ENCODE measurements around the gene COQ2.
"Not testable (repeated sequence)": the region's sequence is repeated elsewhere in the genome, so short reads cannot be mapped to it uniquely, and the experiment has no call there.

Gene COQ2

GRCh38 chr4:83284193-83285054 lies at the start of gene COQ2:
Gene COQ2, minus strand, starts transcription at chr4:83284798. Its CDS starts 34 bp downstream, at chr4:83284764.
- DNase-seq = peak; percentile 74

GRCh38 chr4:83331956-83332355 lies 47.4 kb upstream of the COQ2 start:
- DNase-seq = no peak

- no peak for DNase-seq
These were observed 45.0 kb upstream of the COQ2 start for GRCh38 chr4:83329521-83330110.

DNA sequence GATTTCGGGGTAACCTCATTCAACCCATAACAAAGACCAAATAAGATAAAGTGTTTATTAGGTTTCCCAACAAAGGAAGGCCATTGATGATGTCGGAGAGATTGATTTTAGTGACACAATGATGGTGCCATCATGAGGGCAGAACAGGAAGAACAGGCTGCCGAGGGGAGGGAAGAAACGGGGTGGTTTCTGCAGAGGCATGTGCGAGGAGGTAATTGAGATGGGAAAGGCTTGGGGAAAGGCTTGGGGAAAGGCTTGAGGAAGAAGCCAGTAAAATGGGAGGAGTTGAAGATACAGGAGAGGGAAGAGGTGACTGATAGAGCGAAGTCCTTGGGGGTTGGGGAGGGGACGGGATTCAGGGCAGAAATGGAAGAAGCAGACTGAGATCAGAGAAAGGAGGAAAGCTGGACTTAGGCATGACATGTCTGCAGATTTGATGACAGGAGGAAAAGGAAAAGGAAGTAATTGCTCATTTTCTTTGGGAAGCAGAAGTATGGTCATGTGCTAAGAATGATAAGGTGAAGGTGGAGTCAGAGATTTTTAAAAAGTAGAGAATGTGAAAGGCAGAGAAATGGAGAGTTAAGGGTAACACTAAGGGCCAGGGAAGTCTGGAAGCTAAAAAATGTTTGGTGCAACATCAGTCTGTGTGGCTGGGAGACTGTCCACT lies 44.1 kb upstream of the COQ2 start:
- no peak for DNase-seq

- DNase-seq = no peak
These were observed 41.9 kb upstream of the COQ2 start for GRCh38 chr4:83326546-83326945.

GRCh38 chr4:83325306-83325705 lies 40.7 kb upstream of the COQ2 start:
- not testable (repeated sequence) for DNase-seq

DNA sequence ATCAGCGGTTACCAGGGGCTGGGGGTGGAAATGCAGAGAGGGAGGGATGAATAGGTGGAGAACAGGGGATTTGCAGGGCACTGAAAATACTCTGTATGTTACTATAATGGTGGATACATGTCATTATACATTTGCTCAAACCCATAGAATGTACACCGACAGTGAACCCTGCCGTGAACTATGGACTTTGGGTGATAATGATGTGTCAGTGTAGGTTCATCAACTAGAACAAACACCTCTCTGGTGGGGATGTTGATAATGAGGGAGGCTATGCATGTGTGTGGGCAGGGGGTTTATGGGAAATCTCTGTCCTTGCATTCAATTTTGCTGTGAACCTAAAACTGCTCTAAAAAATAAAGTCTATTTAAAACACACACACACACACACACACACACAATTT lies 38.5 kb upstream of the COQ2 start:
- DNase-seq = no peak

GRCh38 chr4:83320548-83320947 lies 36.0 kb upstream of the COQ2 start:
- DNase-seq = no peak

GRCh38 chr4:83318666-83319065 lies 34.1 kb upstream of the COQ2 start:
- no peak for DNase-seq

DNA sequence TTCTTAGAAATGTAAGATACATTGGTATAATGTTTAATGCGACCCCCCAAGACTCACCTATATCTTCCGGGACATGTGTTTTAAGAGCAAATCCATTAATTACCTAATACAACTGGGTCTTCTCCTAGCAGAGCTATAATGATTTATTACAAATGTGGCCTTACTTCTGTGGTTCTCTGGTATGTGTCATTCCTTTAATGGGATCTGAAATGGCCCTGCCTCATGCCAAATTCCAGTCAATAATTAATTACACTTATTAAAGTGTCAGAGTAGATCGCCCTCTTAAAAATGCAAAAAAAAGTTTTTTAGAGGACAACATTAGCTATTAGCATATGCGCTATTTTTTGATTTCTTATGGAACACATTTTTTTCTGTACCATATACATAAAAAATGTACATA lies 33.1 kb upstream of the COQ2 start:
- DNase-seq = no peak

DNA sequence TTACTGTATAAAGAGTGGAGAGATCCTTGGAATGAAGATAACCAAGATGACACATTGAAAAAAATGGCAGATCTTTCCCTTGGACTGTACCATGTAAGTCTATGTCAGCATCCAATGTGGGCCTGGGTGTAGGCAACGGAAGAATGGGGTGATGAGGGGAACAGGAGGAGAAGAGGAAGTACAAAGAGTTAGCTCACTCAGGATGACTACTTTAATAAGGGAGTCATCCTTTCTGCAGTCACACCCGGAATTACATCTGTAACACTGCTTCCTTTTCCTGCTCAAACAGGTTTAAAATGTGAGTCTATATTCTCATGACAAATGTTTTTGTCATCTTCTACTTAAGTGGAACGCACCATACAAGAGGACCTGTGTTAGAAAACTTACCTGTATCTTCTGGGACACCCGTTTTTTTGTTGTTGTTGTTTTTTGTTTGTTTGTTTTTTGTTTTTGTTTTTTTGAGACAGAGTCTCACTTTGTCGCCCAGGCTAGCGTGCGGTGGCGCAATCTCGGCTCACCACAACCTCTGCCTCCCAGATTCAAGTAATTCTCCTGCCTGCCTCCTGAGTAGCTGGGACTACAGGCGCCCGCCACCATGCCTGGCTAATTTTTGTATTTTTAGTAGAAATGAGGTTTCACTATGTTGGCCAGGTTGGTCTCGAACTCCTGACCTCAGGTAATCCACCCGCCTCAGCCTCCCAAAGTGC lies 32.0 kb upstream of the COQ2 start:
- DNase-seq = no peak

GRCh38 chr4:83315341-83315870 lies 30.8 kb upstream of the COQ2 start:
- DNase-seq = no peak

GRCh38 chr4:83308672-83309071 lies 24.1 kb upstream of the COQ2 start:
- DNase-seq = no peak

GRCh38 chr4:83307920-83308319 lies 23.3 kb upstream of the COQ2 start:
- DNase-seq = no peak

DNA sequence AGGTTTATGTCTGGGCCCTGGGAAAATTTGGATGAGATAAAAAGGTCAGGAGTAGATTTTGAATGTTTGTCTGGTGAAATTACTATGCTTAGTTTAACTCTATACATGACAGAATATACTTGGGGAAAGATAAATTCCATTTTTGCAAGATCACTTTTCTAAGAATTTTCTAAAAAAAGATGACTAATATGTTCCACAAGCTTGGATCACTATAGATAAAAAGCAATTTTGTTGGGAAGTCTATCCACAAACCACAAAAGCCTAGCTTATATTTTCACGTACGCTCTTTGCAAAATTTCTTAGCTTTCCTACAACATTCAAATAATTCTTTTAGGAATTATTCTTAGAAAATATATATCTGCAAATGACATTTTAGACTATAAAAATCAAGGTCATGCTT lies 20.6 kb upstream of the COQ2 start:
- DNase-seq = no peak

- no peak for DNase-seq
These were observed 13.1 kb upstream of the COQ2 start for GRCh38 chr4:83297548-83298260.

DNA sequence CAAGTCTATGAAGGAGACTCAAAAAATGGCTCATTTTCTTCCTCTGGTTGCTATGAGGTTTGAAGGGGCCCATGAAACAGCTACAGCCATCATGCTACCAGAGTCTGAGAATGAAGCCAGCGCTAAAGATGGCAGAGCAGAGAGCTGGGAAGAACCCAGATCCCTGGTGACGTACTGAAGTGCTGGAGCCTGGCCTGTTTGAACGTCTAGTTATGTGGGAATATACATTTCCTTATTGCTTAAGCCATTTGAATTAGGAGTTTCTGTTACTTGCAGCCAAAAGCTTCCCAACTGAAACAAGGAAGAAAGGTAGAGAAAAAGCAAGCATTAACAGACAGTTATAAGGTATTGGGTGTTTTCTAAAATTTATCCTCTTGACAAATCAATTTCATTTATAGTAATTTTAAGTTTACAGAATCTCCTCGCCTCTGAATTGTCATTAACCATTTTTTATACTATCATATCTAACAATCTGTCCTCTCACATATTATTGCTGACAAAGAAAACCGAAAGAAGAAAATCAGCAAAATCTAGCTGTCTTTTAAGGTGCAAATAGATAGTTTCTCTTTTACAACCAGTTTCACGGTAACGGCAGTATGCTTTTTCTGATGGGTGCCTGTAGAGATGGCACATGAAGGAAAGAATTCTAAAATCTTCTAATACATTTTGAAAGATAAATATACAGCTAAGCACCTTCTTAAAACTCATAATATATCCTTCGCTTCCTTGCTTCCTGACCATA lies 8.9 kb upstream of the COQ2 start:
- DNase-seq = no peak

DNA sequence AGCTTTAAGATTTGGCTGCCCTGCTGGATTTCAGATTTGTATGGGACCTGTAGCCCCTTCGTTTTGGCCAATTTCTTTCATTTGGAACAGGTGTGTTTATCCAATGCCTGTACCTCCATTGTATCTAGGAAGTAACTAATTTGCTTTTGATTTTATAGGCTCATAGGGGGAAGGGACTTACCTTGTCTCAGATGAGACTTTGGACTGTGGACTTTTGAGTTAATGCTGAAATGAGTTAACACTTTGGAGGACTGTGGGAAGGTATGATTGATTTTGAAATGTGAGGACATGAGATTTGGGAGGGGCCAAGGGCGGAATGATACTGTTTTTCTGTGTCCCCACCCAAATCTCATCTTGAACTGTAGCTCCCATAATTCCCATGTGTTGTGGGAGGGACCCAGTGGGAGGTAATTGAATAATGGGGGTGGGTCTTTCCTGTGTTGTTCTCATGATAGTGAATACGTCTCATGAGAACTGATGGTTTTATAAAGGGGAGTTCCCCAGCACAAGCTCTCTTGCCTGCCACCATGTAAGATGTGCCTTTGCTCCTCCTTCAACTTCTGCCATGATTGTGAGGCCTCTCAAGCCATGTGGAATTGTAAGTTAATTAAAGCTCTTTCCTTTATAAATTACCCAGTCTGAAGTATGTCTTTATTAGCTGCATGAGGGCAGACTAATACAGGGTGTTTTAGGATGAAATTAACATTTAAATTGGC lies 5.6 kb upstream of the COQ2 start:
- not testable (repeated sequence) for DNase-seq

DNA sequence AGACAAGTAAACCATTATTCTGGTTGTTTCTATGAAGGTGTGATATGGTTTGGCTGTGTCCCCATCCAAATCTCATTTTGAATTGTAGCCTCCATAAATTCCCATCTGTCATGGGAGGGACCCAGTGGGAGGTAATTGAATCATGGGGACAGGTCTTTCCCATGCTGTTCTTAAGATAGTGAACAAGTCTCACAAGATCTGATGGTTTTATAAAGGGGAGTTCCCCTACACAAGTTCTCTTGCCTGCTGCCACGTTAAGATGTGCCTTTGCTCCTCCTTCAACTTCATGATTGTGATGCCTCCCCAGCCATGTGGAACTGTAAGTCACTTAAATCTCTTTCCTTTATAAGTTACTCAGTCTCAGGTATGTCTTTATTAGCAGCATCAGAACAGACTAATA lies 3.8 kb upstream of the COQ2 start:
- not testable (repeated sequence) for DNase-seq

GRCh38 chr4:83285055-83285407 lies 433 bp upstream of the COQ2 start:
- DNase-seq = peak; percentile 31

GRCh38 chr4:83283181-83283580 lies 1.4 kb downstream of the COQ2 start:
- DNase-seq = no peak
